ENCODE measurements around the gene CHCHD6.

CHCHD6 gene

DNA sequence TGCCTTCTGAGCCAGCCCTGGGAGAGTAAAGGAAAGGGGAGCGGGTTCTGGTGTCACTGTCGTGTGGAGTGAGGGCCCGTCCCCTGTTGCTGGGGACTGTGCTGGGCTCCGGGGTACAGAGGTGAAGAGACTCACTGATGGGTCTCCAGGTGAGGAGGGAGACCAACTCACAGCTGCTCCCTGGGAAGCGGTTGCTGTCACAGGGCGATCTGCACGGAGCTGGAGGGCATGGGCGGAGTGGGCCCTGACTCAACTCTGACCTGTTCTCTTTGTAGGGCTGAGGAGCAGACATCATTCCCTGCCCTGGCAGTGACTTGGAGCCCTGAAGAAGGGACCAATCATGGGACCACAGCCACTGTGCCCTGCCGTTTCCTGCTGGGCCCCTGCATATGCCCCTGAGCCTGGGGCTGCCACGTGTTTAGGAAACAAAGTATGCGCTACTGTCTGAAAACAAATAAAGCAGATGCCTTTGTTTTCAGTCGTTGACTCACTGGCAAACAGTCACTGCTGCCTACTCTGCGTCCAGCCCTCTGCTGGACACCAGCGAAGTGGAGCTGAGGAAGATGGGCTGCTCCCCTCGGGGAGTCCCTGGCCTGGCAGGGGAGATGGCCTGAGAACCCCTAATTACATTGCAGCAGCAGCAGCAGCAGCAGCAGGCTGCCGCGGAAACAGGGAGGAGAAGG, 256.0 kb downstream of the CHCHD6 start:
- peak; percentile 36 for DNase-seq (ENCODE audit: low spot score)

DNA sequence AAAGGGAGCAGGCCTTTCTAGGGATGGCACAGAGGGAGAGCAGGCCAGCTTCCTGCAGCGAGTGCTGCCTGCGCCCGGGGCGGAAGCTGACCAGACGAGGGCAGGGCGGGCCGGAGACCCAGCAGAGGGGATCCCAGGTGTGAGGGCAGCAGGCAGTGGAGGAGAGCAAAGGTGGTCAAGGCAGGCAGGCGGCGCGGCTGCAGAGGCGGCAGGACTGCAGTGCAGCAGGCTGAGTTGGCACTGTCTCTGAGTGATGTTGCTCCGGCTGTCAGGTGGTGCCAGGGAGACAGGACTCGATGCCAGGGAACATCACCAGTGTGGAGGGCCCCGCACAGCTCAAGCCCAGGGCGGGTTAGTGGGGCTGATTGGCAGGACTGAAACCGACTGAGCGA, 256.6 kb downstream of the CHCHD6 start:
- DNase-seq (ENCODE audit: low spot score), result no peak

GRCh38 chr3:126961191-126961790, 257.3 kb downstream of the CHCHD6 start:
- peak; percentile 90 for DNase-seq (ENCODE audit: low spot score)

DNA sequence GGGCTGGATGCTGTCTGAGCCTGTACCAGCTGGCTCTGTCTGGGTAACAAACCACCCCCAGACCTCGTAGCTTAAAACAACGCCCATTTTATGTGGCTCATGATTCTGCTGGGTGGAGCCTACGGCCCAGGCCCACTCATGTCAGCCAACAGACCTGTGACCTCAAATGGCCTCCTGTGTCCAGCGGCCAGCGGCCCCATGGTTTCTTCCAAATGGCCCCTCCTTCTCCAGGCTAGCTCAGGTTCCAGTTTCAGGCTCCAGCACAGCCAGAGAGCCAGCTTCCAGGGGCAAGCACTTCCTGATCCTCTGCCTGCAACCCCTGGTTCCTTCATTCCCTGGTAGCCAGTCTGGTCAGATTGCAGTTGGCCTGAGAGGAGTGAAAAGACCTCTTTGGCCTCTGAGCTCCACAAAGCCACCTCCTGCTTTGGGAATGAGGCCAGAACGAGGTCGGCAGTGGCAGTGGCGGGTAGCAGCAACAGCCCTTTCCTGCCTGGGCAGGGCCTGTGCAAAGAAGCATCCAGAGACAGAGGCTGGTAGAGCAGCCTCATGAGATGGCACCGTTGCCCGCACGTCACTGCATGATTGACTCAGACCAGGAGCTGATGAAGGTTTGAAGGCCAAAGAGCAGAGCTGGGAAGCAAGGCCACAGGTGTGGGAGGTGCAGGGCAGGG, 257.9 kb downstream of the CHCHD6 start:
- DNase-seq (ENCODE audit: low spot score), result no peak

GRCh38 chr3:126962756-126963155, 258.7 kb downstream of the CHCHD6 start:
- no peak for DNase-seq (ENCODE audit: low spot score)

DNA sequence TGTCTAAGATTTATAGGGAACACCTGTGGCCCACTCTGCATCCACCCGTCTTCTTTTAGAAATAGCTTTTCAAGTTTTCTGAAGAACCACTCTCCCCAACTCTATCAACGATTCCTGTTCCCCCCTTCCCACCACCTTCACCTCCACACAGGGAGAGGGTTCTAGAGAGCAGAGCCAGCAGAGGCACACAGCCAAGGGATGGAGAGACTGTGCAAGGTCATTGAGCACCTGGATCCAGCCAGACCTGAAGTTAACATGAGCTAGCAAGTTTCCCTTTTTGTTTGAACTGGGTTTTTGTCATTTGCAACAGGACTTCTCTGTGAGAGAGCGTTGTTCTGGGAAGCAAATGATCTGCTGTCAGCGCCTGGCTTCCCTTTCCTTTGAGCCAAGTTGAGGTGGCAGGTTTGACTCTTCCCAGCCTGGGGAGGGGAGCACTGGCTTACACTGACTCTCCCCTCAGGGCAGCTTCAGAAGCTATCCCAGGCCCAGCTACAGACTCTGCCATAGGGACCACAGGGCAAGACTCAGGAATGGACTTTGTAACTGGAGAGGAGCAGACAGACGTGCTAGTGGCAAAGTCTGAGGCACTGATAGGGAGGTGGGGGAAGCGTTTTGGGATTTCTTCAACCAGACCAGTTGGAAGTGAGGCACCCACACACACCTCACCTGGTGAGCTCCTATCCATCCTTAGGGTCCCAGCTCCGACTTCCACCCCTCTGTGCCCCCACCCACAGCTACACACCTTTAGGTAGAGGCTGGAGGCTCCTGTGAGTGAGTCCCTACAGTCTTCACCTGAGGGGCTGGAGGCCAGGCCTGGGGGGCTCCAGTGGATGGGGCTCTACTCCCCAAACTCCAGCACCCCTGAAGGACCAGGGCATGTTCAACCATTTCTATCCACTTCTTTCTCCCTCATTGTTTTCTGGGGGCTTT, 259.5 kb downstream of the CHCHD6 start:
- DNase-seq (ENCODE audit: low spot score), result no peak

DNA sequence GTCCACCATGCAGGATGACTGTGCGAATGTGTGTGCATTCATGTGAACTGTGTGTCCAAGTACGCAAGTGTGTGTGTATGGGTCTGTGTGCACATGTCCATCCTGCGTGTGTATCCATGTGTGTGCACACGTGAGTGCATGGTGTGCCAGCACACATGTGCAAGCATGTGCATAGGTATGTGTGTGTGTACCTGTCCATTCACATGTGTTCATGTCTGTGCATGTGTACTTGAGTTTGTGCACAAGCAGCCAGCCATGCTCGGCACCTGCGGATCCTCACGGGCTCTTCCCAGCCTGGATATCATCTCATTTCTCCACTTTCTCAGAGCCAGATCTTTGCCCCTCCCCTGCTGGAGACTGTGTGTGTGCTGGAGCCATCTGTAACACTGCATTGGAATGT, 260.2 kb downstream of the CHCHD6 start:
- DNase-seq (ENCODE audit: low spot score), result no peak

DNA sequence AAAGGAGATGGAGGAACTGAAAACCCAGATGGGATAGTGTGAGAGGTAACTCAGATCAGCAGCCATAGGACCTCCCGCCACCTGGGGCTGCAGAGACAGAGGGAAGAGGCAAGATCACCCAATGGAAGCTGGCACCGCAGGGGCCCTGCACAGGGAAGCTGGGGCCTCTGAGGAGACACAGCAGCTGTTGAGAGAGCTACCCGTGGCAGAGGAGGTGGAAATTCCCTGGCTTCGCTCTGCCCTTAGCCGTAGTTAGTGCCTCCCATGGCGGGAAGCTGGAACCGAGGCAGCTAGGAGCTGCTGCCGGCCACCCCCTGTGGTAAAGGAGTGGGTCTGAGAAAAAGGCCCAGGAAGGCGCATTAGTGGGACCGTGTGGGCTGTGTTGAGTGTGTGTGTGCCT, 260.9 kb downstream of the CHCHD6 start:
- no peak for DNase-seq (ENCODE audit: low spot score)

DNA sequence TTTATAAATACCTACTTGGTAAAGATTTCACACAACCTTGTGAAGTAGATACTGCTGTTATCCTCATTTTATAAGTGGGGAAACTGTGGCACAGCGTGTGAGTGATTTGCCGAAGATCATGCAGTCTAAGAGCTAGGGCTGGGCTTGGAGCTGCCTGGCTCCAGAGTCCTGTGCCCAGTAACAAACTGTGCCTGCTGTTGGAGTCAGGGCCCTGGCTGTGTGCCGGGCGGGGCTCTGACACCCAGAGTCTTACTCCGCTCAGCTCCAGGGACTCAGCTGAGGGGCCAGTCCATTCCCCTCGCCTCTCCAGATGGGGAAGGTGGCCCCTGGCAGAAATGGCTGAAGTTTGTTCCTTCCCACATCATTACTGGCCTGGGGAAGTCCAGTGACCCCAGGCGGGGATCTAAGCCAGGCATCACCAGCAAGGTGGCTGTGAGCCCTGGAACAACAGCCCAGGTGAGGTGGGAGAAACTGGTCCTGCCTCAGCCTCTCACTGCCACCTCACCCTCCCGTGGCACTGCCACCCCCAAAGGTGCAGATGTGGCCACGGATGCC, 261.6 kb downstream of the CHCHD6 start:
- no peak for DNase-seq (ENCODE audit: low spot score)

DNA sequence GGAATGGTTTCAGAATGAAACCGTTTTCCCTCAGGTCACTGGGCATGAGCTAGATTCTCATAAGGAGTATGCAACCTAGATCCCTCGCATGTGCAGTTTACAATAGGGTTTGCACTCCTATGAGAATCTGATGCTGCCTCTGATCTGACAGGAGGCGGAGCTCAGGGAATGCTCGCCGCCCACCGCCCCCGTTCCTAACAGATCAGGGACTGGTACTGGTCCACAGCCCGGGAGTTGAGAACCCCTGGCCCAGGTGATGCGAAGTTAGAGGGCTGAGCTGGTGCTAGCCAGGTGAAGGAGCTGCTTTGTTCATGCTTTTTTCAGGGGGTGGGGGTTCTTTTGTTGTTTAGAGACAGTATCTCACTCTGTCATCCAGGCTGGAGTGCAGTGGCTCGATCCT, 263.3 kb downstream of the CHCHD6 start:
- no peak for DNase-seq (ENCODE audit: low spot score)

GRCh38 chr3:126968391-126969390, 264.7 kb downstream of the CHCHD6 start:
- no peak for DNase-seq (ENCODE audit: low spot score)

DNA sequence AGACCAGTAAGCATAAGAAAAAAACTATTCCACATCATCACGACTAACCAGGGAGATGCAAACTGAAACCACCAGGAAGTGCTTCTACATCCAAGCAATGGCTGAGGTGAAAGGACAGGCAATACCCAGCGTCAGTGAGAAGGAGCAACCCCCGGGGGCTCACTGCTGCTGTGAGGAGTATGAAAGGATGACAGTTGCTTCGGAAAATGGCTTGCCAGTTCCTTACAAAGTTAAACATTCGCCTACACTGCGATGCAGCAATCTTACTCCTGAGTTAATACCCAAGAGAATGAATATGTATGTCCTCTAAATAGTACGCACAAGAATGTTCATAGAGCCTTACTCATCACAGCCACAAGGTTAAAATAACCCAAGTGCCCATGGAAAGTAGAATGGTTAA, 265.5 kb downstream of the CHCHD6 start:
- no peak for DNase-seq (ENCODE audit: low spot score)

- DNase-seq (ENCODE audit: low spot score), result no peak
Observed at GRCh38 chr3:126970101-126970500, 266.1 kb downstream of the CHCHD6 start.

- DNase-seq (ENCODE audit: low spot score), result no peak
Observed at GRCh38 chr3:126970921-126971320, 266.9 kb downstream of the CHCHD6 start.

GRCh38 chr3:126971891-126972351, 267.9 kb downstream of the CHCHD6 start:
- DNase-seq (ENCODE audit: low spot score), result peak; percentile 50

- DNase-seq (ENCODE audit: low spot score), result no peak
Observed at GRCh38 chr3:126972866-126973265, 268.8 kb downstream of the CHCHD6 start.

- no peak for DNase-seq (ENCODE audit: low spot score)
Observed at GRCh38 chr3:126973814-126974213, 269.8 kb downstream of the CHCHD6 start.

DNA sequence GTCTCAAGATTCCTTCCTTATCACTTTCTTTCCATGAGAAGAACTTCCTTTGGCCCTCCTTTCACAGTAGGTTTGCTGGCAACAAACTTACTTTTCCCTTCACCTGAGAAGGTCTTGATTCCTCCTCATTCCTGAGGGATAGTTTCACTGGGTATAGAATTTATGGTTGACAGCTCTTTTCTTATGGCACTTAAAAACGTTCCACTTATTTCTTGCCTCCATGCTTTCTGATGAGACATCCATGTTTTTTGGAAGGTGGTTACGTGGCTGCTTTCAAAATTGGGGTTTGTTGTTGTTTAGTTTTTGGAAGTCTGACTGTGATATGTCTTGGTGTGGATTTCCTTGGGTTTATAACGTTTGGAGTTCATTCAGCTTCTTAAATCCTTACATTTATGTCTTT, 270.7 kb downstream of the CHCHD6 start:
- DNase-seq (ENCODE audit: low spot score), result no peak

DNA sequence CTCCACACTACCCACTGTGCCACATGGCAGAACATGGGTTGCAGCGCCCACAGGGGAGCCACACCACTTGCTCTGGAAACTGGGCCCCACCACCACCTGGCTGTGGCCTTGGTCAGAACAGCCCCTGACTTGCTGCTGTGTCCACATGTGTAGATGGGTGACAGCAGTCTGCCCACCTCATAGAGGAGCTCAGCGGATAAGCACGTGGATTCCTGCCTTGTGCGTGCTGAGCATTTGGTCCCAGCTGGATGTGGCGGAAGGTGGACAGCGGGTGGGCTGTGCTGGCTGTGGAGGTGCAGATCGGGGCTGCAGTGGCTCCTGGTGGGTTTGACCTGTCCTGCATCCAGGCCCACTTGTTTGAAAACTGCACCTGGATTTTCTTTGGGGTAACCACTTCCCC, 272.9 kb downstream of the CHCHD6 start:
- no peak for DNase-seq (ENCODE audit: low spot score)

DNA sequence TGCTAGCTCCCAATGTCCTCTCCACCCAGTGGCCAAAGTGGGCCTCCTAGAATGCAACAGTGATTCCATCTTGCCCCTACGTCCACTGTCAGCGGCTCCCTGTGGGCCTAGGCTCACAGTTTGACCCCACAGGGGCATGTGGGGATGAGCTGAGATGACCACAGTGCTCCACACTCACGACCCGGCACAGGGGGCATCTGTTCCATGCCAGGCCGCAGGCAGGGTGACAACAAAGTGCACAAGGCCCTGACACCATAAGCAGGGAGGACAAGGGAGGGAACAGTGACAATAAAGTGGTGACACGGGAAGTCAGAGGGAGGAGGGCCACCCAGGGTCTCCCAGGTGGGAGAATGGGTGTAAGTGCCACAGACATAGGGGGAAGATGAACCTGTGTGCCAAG, 273.8 kb downstream of the CHCHD6 start:
- no peak for DNase-seq (ENCODE audit: low spot score)

- DNase-seq (ENCODE audit: low spot score), result no peak
Observed at GRCh38 chr3:126978291-126978690, 274.3 kb downstream of the CHCHD6 start.
